ENCODE measurements around the gene SLC25A18.
A peak's percentile ranks its signal among the peaks of the same experiment; 100 is the strongest.
"Not testable (repeated sequence)": the region's sequence is repeated elsewhere in the genome, so short reads cannot be mapped to it uniquely, and the experiment has no call there.

The SLC25A18 gene

GRCh38 chr22:17562906-17563870, at the start of gene SLC25A18:
Gene SLC25A18 (plus strand): TSS chr22:17563498. CDS start chr22:17579945, 16,447 bp downstream.
- DNase-seq: no peak

GRCh38 chr22:17513612-17514011, 49.7 kb upstream of the SLC25A18 start:
- DNase-seq: no peak

- DNase-seq: no peak
Measured at GRCh38 chr22:17514084-17514483, 49.2 kb upstream of the SLC25A18 start.

- no peak for DNase-seq
Measured at GRCh38 chr22:17518406-17518805, 44.9 kb upstream of the SLC25A18 start.

GRCh38 chr22:17521971-17522370, 41.3 kb upstream of the SLC25A18 start:
- DNase-seq: not testable (repeated sequence)

GRCh38 chr22:17523925-17524324, 39.4 kb upstream of the SLC25A18 start:
- no peak for DNase-seq

GRCh38 chr22:17536269-17536668, 27.0 kb upstream of the SLC25A18 start:
- no peak for DNase-seq

- no peak for DNase-seq
Measured at GRCh38 chr22:17537155-17537554, 26.1 kb upstream of the SLC25A18 start.

GRCh38 chr22:17540481-17540880, 22.8 kb upstream of the SLC25A18 start:
- no peak for DNase-seq

GRCh38 chr22:17541476-17541875, 21.8 kb upstream of the SLC25A18 start:
- DNase-seq: no peak

- no peak for DNase-seq
Measured at GRCh38 chr22:17542452-17542851, 20.8 kb upstream of the SLC25A18 start.

GRCh38 chr22:17548010-17548755, 15.1 kb upstream of the SLC25A18 start:
- no peak for DNase-seq

- no peak for DNase-seq
Measured at GRCh38 chr22:17548756-17549035, 14.6 kb upstream of the SLC25A18 start.

GRCh38 chr22:17549183-17549582, 14.1 kb upstream of the SLC25A18 start:
- no peak for DNase-seq

GRCh38 chr22:17549655-17550054, 13.6 kb upstream of the SLC25A18 start:
- DNase-seq: no peak

- no peak for DNase-seq
Measured at GRCh38 chr22:17552737-17553136, 10.6 kb upstream of the SLC25A18 start.

GRCh38 chr22:17554814-17555213, 8.5 kb upstream of the SLC25A18 start:
- DNase-seq: no peak

GRCh38 chr22:17559188-17559587, 4.1 kb upstream of the SLC25A18 start:
- no peak for DNase-seq

GRCh38 chr22:17563936-17564391, 666 bp downstream of the SLC25A18 start:
- no peak for DNase-seq

GRCh38 chr22:17566016-17566687, 2.9 kb downstream of the SLC25A18 start:
- not testable (repeated sequence) for DNase-seq

GRCh38 chr22:17566776-17567175, 3.5 kb downstream of the SLC25A18 start:
- DNase-seq: no peak

- peak in 1 of 3 experiments; percentile 32 for DNase-seq
Measured at GRCh38 chr22:17569971-17570511, 6.7 kb downstream of the SLC25A18 start.

All from NCI-H1417 (cell line).